Osteocyte (in vitro differentiated cells): ENCODE results near the gene MDM4. TPM values are rescaled to one million over a fixed set of nuclear protein-coding genes. Genes with fewer than 3 reads are reported as not detected.
"Not testable (repeated sequence)": the region's sequence is repeated elsewhere in the genome, so short reads cannot be mapped to it uniquely, and the experiment has no call there.

Source experiments
- DNase-seq: peaks from one replicate; pipeline ENCODE4 v3.0.0; 2021; ENCODE audit warnings: mixed read lengths; ENCODE audit not compliant: unreplicated experiment; ENCODE audit errors: extremely low spot score
- H3K27ac Mint-ChIP-seq: one replicate; pipeline ENCODE4 v1.8.0; 2021; ENCODE audit warnings: mild to moderate bottlenecking, mixed read lengths; ENCODE audit not compliant: unreplicated experiment
- H3K27me3 Mint-ChIP-seq: one replicate; pipeline ENCODE4 v1.8.0; 2021; ENCODE audit warnings: mixed read lengths; ENCODE audit not compliant: unreplicated experiment
- H3K36me3 Mint-ChIP-seq: one replicate; pipeline ENCODE4 v1.8.0; 2021; ENCODE audit warnings: mixed read lengths; ENCODE audit not compliant: unreplicated experiment
- H3K4me1 Mint-ChIP-seq: one replicate; pipeline ENCODE4 v1.8.0; 2021; ENCODE audit warnings: mixed read lengths; ENCODE audit not compliant: unreplicated experiment
- H3K4me3 Mint-ChIP-seq: one replicate; pipeline ENCODE4 v1.8.0; 2021; ENCODE audit warnings: mild to moderate bottlenecking, moderate library complexity, mixed read lengths; ENCODE audit not compliant: unreplicated experiment
- H3K9me3 Mint-ChIP-seq: one replicate; pipeline ENCODE4 v1.8.0; 2021; ENCODE audit warnings: mixed read lengths; ENCODE audit not compliant: unreplicated experiment
- CTCF ChIP-seq: fragments of 200-600 bp; sonication (generic); IDR thresholded peaks from 2 replicates; pipeline ENCODE4 v1.5.0; 2021; ENCODE audit warnings: antibody characterized with exemption, mild to moderate bottlenecking, moderate library complexity
- total RNA-seq: library from RNA; stranded (reverse); gene quantifications from 2 replicates; pipeline ENCODE4 v1.2.1, GENCODE V29; 2021

MDM4 gene
- total RNA-seq, 1 donor from 2014 or later, result 77.3 TPM

DNA sequence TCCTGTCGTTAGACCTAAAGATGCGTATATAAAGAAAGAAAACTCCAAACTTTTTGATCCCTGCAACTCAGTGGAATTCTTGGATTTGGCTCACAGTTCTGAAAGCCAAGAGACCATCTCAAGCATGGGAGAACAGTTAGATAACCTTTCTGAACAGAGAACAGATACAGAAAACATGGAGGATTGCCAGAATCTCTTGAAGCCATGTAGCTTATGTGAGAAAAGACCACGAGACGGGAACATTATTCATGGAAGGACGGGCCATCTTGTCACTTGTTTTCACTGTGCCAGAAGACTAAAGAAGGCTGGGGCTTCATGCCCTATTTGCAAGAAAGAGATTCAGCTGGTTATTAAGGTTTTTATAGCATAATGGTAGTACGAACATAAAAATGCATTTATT is 33.1 kb downstream of the MDM4 start:
- Mint-ChIP-seq H3K9me3 (no peaks in the 10 kb centered on the region), H3K27ac (no peak overlapping the region), H3K4me3 (no peak overlapping the region), H3K4me1 (peaks cover 20% of the 10 kb centered on the region), H3K27me3 (no peaks in the 10 kb centered on the region), H3K36me3 (peaks cover 68% of the 10 kb centered on the region)
- no peak for DNase-seq
- no peak for TF ChIP-seq CTCF

- Mint-ChIP-seq H3K9me3 (no peaks in the 10 kb centered on the region), H3K36me3 (peaks cover 61% of the 10 kb centered on the region), H3K27ac (no peak overlapping the region), H3K4me1 (peaks cover 6% of the 10 kb centered on the region), H3K4me3 (no peak overlapping the region), H3K27me3 (no peaks in the 10 kb centered on the region)
- TF ChIP-seq CTCF, result no peak
- no peak for DNase-seq
Observed at GRCh38 chr1:204550926-204551325, 34.7 kb downstream of the MDM4 start.

- Mint-ChIP-seq H3K9me3 (no peaks in the 10 kb centered on the region), H3K27me3 (no peaks in the 10 kb centered on the region), H3K4me1 (peaks cover 2% of the 10 kb centered on the region), H3K27ac (no peak overlapping the region), H3K36me3 (peaks cover 20% of the 10 kb centered on the region), H3K4me3 (no peak overlapping the region)
- DNase-seq, result no peak
- TF ChIP-seq CTCF, result no peak
Observed at GRCh38 chr1:204556458-204557052, 40.3 kb downstream of the MDM4 start.

DNA sequence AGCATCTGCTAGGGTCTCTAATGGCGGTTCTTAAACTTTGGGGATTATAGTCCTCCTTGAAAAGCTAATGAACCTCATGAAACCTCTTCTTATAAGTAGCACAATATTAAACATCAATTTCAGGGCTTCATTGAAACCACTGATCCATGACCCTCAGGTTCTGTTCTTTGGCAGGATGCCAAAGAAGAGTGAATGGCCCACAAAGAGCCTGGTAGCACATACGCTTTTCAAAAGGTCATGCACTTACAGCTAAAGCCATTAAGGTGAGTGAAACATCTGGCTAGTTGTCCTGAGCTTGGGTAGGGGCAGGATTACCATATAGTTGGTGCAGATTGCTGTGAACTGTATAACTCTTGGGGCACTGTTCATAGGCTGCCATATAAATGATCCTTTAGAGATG is 42.3 kb downstream of the MDM4 start:
- peaks cover 13% of the 10 kb centered on the region for H3K36me3 Mint-ChIP-seq
- no peak for DNase-seq
- no peaks in the 10 kb centered on the region for H3K27me3 Mint-ChIP-seq
- peaks cover 2% of the 10 kb centered on the region for H3K4me1 Mint-ChIP-seq
- H3K9me3 Mint-ChIP-seq, result no peaks in the 10 kb centered on the region
- H3K27ac Mint-ChIP-seq, result no peak overlapping the region
- no peak overlapping the region for H3K4me3 Mint-ChIP-seq
- no peak for TF ChIP-seq CTCF

GRCh38 chr1:204560002-204560401 is 43.8 kb downstream of the MDM4 start:
- not testable (repeated sequence) for H3K27me3 Mint-ChIP-seq, H3K4me3 Mint-ChIP-seq, H3K4me1 Mint-ChIP-seq, H3K9me3 Mint-ChIP-seq, DNase-seq, H3K27ac Mint-ChIP-seq
- H3K36me3 Mint-ChIP-seq, result peaks cover 10% of the 10 kb centered on the region
